ENCODE results near the gene ANO6. TPM values are rescaled to one million over a fixed set of nuclear protein-coding genes. Genes with fewer than 3 reads are reported as not detected.
A peak's percentile ranks its signal among the peaks of the same experiment; 100 is the strongest.

Gene ANO6
- total and polyA plus RNA-seq, 4 donors, result 18.6 to 52.3 (median 29.1) TPM

DNA sequence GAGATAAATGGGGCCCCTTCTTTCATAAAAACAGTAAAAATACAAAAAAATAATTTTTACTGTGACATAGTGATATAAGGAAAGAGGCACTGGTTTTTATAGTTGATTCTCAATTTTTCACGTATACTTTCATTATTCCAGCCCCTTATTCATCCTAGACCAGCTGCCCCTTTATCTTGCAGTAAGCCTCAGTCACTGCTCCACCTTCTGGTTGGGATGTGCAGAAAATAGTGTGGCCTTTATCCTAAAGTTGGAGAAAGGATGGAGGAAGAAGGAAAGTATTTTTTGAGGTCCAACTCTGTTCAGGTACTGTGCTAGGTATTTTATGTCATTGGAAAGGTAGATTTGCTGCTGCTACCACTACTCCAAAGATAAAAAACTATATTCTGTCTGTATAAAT lies 172.7 kb downstream of the ANO6 start:
- TF ChIP-seq TAF1 (conservative IDR thresholded peaks at IDR 0.05) (no peak), HNF4G (IDR thresholded peaks at IDR 0.05) (no peak), RXRA (IDR thresholded peaks at IDR 0.05) (no peak), EGR1 (IDR thresholded peaks at IDR 0.05; ENCODE audit: low read depth in 2 of 2) (no peak), SP1 (IDR thresholded peaks at IDR 0.05) (no peak), FOXA2 (IDR thresholded peaks at IDR 0.05) (no peak), HNF4A (conservative IDR thresholded peaks at IDR 0.05) (no peak), JUND (IDR thresholded peaks at IDR 0.05) (no peak), RAD21 (IDR thresholded peaks at IDR 0.05) (peak; percentile 89 to 95), NR2F2 (IDR thresholded peaks at IDR 0.05) (no peak), GABPA (IDR thresholded peaks at IDR 0.05 in 1 of 2, conservative IDR thresholded peaks at IDR 0.05 in 1 of 2) (no peak), YY1 (IDR thresholded peaks at IDR 0.05) (no peak)
- TF ChIP-seq, protein P1, sequence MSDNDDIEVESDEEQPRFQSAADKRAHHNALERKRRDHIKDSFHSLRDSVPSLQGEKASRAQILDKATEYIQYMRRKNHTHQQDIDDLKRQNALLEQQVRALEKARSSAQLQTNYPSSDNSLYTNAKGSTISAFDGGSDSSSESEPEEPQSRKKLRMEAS (IDR thresholded peaks at IDR 0.05), result no peak
- TF ChIP-seq, protein P2, sequence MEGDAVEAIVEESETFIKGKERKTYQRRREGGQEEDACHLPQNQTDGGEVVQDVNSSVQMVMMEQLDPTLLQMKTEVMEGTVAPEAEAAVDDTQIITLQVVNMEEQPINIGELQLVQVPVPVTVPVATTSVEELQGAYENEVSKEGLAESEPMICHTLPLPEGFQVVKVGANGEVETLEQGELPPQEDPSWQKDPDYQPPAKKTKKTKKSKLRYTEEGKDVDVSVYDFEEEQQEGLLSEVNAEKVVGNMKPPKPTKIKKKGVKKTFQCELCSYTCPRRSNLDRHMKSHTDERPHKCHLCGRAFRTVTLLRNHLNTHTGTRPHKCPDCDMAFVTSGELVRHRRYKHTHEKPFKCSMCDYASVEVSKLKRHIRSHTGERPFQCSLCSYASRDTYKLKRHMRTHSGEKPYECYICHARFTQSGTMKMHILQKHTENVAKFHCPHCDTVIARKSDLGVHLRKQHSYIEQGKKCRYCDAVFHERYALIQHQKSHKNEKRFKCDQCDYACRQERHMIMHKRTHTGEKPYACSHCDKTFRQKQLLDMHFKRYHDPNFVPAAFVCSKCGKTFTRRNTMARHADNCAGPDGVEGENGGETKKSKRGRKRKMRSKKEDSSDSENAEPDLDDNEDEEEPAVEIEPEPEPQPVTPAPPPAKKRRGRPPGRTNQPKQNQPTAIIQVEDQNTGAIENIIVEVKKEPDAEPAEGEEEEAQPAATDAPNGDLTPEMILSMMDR (IDR thresholded peaks at IDR 0.05; ENCODE audit: low read depth, low read length, missing input control), result peak; percentile 65
- TF ChIP-seq, protein P3, sequence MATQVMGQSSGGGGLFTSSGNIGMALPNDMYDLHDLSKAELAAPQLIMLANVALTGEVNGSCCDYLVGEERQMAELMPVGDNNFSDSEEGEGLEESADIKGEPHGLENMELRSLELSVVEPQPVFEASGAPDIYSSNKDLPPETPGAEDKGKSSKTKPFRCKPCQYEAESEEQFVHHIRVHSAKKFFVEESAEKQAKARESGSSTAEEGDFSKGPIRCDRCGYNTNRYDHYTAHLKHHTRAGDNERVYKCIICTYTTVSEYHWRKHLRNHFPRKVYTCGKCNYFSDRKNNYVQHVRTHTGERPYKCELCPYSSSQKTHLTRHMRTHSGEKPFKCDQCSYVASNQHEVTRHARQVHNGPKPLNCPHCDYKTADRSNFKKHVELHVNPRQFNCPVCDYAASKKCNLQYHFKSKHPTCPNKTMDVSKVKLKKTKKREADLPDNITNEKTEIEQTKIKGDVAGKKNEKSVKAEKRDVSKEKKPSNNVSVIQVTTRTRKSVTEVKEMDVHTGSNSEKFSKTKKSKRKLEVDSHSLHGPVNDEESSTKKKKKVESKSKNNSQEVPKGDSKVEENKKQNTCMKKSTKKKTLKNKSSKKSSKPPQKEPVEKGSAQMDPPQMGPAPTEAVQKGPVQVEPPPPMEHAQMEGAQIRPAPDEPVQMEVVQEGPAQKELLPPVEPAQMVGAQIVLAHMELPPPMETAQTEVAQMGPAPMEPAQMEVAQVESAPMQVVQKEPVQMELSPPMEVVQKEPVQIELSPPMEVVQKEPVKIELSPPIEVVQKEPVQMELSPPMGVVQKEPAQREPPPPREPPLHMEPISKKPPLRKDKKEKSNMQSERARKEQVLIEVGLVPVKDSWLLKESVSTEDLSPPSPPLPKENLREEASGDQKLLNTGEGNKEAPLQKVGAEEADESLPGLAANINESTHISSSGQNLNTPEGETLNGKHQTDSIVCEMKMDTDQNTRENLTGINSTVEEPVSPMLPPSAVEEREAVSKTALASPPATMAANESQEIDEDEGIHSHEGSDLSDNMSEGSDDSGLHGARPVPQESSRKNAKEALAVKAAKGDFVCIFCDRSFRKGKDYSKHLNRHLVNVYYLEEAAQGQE (IDR thresholded peaks at IDR 0.05), result no peak
- TF ChIP-seq, protein P4, sequence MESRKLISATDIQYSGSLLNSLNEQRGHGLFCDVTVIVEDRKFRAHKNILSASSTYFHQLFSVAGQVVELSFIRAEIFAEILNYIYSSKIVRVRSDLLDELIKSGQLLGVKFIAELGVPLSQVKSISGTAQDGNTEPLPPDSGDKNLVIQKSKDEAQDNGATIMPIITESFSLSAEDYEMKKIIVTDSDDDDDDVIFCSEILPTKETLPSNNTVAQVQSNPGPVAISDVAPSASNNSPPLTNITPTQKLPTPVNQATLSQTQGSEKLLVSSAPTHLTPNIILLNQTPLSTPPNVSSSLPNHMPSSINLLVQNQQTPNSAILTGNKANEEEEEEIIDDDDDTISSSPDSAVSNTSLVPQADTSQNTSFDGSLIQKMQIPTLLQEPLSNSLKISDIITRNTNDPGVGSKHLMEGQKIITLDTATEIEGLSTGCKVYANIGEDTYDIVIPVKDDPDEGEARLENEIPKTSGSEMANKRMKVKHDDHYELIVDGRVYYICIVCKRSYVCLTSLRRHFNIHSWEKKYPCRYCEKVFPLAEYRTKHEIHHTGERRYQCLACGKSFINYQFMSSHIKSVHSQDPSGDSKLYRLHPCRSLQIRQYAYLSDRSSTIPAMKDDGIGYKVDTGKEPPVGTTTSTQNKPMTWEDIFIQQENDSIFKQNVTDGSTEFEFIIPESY (IDR thresholded peaks at IDR 0.05), result no peak
- H3K9me3 ChIP-seq (ENCODE audit: control insufficient read depth in 4 of 4, low read length in 3 of 4), result no peaks in the 10 kb centered on the region
- no peak overlapping the region for H3K9ac ChIP-seq (ENCODE audit: low read depth in 1 of 2, low read length in 2 of 2)
- no peak overlapping the region for H3K4me3 ChIP-seq (ENCODE audit: low read depth in 1 of 3, low read length in 3 of 3)
- DNase-seq (ENCODE audit: low spot score), result no peak
- H3K4me1 ChIP-seq (ENCODE audit: control insufficient read depth in 4 of 4, insufficient read depth in 4 of 4, low read length in 3 of 4), result no peaks in the 10 kb centered on the region
- H3K27ac ChIP-seq (ENCODE audit: low read depth in 1 of 2, low read length in 2 of 2), result no peak overlapping the region
- no peaks in the 10 kb centered on the region for H3K27me3 ChIP-seq (ENCODE audit: control insufficient read depth in 4 of 4, insufficient read depth in 4 of 4, low read length in 3 of 4)
- 41% methylated on average over 1 of the region's 1 CpG for WGBS
- H3K36me3 ChIP-seq (ENCODE audit: control insufficient read depth in 4 of 4, insufficient read depth in 3 of 4, low read depth in 1 of 4, low read length in 3 of 4), result peaks cover 5 to 21% (median 9%) of the 10 kb centered on the region in 4 donors

DNA sequence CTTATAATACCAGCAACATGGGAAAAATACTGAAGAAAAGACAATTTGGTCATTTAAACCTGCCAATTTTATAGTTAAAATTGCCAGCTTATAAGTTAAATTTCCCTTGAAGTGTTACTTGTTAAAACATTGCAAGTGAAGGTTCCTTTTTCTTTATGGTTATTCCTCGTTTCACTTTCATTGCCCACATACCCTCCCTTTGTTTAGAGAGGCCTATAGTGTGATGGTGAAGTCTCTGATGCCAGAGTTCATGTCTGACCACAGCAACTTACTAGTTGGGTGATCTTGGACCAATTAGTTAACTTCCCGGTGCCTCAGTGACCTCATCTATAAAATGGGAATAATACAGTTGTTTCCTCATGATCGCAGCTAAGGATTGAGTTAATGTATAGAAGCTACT lies 173.5 kb downstream of the ANO6 start:
- 86% methylated on average over 3 of the region's 3 CpGs for WGBS
- Histone ChIP-seq H3K9ac (ENCODE audit: low read depth in 1 of 2, low read length in 2 of 2) (no peak overlapping the region), H3K4me3 (ENCODE audit: low read depth in 1 of 3, low read length in 3 of 3) (no peak overlapping the region), H3K36me3 (ENCODE audit: control insufficient read depth in 4 of 4, insufficient read depth in 3 of 4, low read depth in 1 of 4, low read length in 3 of 4) (peaks cover 2 to 17% (median 6%) of the 10 kb centered on the region in 4 donors), H3K9me3 (ENCODE audit: control insufficient read depth in 4 of 4, low read length in 3 of 4) (no peaks in the 10 kb centered on the region), H3K27ac (ENCODE audit: low read depth in 1 of 2, low read length in 2 of 2) (no peak overlapping the region), H3K4me1 (ENCODE audit: control insufficient read depth in 4 of 4, insufficient read depth in 4 of 4, low read length in 3 of 4) (no peaks in the 10 kb centered on the region), H3K27me3 (ENCODE audit: control insufficient read depth in 4 of 4, insufficient read depth in 4 of 4, low read length in 3 of 4) (no peaks in the 10 kb centered on the region)
- DNase-seq (ENCODE audit: low spot score), result no peak
- TF ChIP-seq SP1 (IDR thresholded peaks at IDR 0.05) (no peak), FOXA1 (IDR thresholded peaks at IDR 0.05) (no peak), FOXA2 (IDR thresholded peaks at IDR 0.05) (no peak), JUND (IDR thresholded peaks at IDR 0.05) (no peak), HNF4G (IDR thresholded peaks at IDR 0.05) (no peak), GABPA (IDR thresholded peaks at IDR 0.05 in 1 of 2, conservative IDR thresholded peaks at IDR 0.05 in 1 of 2) (no peak)
- TF ChIP-seq, protein P4 (IDR thresholded peaks at IDR 0.05), result no peak
- TF ChIP-seq, protein P3 (IDR thresholded peaks at IDR 0.05), result no peak

Measured in liver (tissue), 9 donors.